Measurements from ENCODE around the gene HMGXB4. TPM values are rescaled to one million over a fixed set of nuclear protein-coding genes. Genes with fewer than 3 reads are reported as not detected.
A peak's percentile ranks its signal among the peaks of the same experiment; 100 is the strongest.

Gene HMGXB4
- total RNA-seq, 1 donor from 2014 or later = 8.6 TPM

DNA sequence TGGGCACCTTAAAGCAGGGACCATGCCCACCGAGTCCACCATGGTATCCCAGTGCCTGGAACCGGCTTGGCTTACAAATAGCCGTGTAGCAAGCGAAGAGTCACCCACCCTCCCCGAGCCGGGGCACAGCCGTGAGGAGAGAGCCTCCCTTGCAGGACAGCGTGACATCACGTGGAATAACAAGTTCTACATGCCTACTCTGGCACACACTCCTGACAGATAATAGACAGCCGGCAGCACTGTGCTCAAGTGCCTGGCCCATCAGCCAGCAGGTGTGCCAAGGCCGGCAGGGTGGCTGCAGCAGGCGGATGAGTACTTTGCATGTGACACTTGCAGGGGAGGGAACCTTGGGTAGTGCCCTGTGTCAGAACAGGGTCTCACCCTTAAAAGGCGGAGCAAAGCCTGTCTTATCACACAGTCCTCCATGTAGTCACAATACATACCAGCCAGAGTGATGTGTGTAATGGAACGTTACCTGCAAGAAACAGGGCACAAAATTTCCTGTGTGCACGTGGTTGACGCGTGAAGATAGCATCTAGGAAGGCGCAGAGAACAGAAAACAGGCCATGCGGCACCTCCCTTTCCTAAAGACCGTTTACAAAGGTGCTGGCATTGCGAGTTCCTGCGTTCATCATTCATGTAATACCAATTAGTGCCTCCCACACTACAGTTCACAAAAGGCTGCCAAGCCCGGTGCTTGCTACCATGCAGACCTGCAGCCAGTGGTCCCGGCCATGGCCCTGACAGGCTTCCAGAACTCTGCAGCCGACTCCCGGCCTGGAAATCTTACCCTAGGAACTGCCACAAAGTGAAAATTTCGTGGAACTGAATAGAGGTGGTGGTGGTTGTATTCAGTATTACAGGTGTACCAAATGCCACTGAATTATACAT is 58.8 kb downstream of the HMGXB4 start:
- Histone ChIP-seq H3K27ac (replicated peaks) (peak overlapping the region; percentile 94), H3K4me1 (peaks cover 76% of the 10 kb centered on the region), H3K27me3 (ENCODE audit: low read depth) (no peaks in the 10 kb centered on the region), H3K36me3 (peaks cover 39% of the 10 kb centered on the region), H3K4me3 (peak overlapping the region; percentile 41), H3K9me3 (replicated peaks) (no peaks in the 10 kb centered on the region)
- peak; percentile 76 for DNase-seq
- intact Hi-C loops (cut with micrococcal nuclease) = no loop called here
- TF ChIP-seq, protein P1, sequence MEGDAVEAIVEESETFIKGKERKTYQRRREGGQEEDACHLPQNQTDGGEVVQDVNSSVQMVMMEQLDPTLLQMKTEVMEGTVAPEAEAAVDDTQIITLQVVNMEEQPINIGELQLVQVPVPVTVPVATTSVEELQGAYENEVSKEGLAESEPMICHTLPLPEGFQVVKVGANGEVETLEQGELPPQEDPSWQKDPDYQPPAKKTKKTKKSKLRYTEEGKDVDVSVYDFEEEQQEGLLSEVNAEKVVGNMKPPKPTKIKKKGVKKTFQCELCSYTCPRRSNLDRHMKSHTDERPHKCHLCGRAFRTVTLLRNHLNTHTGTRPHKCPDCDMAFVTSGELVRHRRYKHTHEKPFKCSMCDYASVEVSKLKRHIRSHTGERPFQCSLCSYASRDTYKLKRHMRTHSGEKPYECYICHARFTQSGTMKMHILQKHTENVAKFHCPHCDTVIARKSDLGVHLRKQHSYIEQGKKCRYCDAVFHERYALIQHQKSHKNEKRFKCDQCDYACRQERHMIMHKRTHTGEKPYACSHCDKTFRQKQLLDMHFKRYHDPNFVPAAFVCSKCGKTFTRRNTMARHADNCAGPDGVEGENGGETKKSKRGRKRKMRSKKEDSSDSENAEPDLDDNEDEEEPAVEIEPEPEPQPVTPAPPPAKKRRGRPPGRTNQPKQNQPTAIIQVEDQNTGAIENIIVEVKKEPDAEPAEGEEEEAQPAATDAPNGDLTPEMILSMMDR (IDR thresholded peaks at IDR 0.05; ENCODE audit: borderline replicate concordance) = no peak

DNA sequence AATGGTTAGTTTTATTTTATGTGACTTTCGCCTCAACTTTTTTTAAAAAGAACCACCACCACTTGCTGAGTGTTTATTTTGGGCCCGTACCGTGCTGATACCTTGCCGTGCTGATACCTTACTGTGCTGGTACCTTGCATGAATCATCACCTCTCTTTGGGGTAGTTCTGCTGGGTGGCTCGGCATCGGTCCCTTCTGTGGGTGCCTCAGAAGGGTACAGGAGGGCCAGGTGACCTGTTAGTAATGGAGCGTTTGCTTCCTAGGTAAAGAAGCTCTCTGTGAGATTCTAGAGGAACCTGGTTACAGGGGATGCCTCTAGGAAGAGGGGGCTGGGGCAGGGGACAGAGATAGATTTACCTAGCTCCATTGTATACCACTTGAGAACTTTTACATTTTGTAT is 59.5 kb downstream of the HMGXB4 start:
- intact Hi-C loops (cut with micrococcal nuclease) = no loop called here
- Histone ChIP-seq H3K4me1 (peaks cover 73% of the 10 kb centered on the region), H3K9me3 (replicated peaks) (no peaks in the 10 kb centered on the region), H3K36me3 (peaks cover 44% of the 10 kb centered on the region), H3K27me3 (ENCODE audit: low read depth) (no peaks in the 10 kb centered on the region), H3K27ac (replicated peaks) (peak overlapping the region; percentile 94), H3K4me3 (peak overlapping the region; percentile 21)
- DNase-seq = no peak
- TF ChIP-seq, protein P1 (IDR thresholded peaks at IDR 0.05; ENCODE audit: borderline replicate concordance) = no peak

DNA sequence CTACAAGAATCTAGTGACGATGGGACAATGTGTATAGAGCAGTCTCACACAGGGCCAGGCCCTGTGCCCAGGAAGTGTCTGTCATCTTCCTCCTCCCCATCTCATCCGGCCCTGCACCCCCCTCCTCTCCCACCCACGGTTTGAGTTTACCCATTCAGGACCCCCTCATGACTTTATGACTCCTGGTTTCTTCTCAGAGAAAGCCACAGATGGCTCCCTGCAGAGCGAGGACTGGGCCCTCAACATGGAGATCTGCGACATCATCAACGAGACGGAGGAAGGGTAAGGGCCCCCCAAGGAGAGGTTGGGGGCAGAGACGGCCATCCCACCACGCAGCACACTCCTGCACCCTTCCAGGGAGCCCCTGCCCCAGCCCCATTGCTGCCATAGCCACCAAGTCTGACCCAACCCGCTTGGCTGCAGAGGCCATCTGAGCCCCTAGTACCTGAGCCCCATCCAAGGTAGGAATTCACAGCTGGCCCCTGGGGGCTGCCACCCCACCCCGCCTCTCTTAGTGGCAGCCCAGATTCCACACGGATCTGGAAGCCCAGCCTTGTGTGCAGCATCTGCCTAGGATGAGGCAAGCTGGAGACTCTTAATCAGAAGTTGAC is 60.5 kb downstream of the HMGXB4 start:
- peaks cover 52% of the 10 kb centered on the region for H3K36me3 ChIP-seq
- no peaks in the 10 kb centered on the region for H3K9me3 ChIP-seq (replicated peaks)

DNA sequence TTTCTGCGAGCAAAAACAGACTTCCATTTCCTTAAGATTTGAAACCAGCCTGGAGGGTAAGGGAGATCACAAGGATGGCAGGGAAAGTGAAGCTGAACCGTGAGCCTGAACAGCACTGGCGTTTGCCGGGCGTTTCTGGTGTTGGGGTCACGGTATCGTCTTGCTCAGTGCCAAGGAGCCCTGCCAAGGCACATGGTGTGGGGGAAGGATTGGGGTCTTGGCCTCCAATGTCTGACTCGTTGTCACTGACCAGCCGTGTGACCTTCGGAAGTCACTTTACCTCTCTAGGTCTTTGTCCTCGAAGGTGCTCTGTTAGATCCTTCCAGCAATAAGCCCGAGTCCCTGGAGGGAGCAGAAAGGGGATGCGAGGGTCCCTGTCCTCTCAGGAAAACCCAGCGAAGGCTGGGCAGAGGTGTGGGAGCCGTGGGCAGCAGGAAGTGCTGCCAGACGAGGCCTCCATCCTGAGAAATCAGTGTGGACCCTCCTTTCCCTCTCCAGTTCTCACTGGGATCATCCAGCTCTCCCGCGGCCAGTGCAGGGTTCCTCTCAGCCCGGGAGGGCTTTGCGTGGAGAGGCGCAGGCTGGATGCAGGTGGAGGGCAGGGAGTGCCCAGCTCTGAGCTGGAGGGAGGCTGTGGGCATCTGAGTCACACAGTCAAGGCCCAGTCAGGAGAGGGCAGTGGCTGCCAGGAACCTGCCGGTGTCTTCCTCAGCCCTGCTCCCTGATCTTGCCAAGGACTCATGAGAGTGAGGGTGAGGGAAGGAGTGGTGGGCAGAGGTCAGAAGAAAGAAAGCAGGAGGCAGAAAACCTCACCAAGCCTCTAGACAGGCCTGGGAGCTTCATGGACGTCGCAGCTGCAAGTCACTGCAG is 61.3 kb downstream of the HMGXB4 start:
- TF ChIP-seq, protein P1 (IDR thresholded peaks at IDR 0.05; ENCODE audit: borderline replicate concordance) = no peak
- DNase-seq = no peak
- no peaks in the 10 kb centered on the region for H3K27me3 ChIP-seq (ENCODE audit: low read depth)
- intact Hi-C loops (cut with micrococcal nuclease) = no loop called here
- H3K9me3 ChIP-seq (replicated peaks) = no peaks in the 10 kb centered on the region
- peaks cover 60% of the 10 kb centered on the region for H3K36me3 ChIP-seq
- no peak overlapping the region for H3K27ac ChIP-seq (replicated peaks)
- no peak overlapping the region for H3K4me3 ChIP-seq
- H3K4me1 ChIP-seq = peaks cover 65% of the 10 kb centered on the region

More for the DNA sequence above, 60.5 kb downstream of the HMGXB4 start:
- TF ChIP-seq, protein P1 (IDR thresholded peaks at IDR 0.05; ENCODE audit: borderline replicate concordance) = no peak
- Histone ChIP-seq H3K4me3 (no peak overlapping the region), H3K27me3 (ENCODE audit: low read depth) (no peaks in the 10 kb centered on the region), H3K27ac (replicated peaks) (peak overlapping the region; percentile 94), H3K4me1 (peaks cover 73% of the 10 kb centered on the region)
- DNase-seq = no peak
- intact Hi-C loops (cut with micrococcal nuclease) = no loop called here

Data from left ventricle myocardium inferior (tissue), 1 donor.